ENCODE data around the gene CCDC91.

- TF ChIP-seq KAT7 (CRISPR knock-in tag; IDR thresholded peaks at IDR 0.05; ENCODE audit: borderline replicate concordance) (no peak), SOX15 (CRISPR knock-in tag; IDR thresholded peaks at IDR 0.05) (no peak), CTCF (IDR thresholded peaks at IDR 0.05) (no peak), ATF1 (CRISPR knock-in tag; IDR thresholded peaks at IDR 0.05) (no peak), ZNF416 (CRISPR knock-in tag; IDR thresholded peaks at IDR 0.05) (no peak), ESRRA (CRISPR knock-in tag; IDR thresholded peaks at IDR 0.05; ENCODE audit: borderline replicate concordance) (no peak), ELF4 (CRISPR knock-in tag; IDR thresholded peaks at IDR 0.05; ENCODE audit: low read depth) (no peak)
- TF ChIP-seq, protein P1, sequence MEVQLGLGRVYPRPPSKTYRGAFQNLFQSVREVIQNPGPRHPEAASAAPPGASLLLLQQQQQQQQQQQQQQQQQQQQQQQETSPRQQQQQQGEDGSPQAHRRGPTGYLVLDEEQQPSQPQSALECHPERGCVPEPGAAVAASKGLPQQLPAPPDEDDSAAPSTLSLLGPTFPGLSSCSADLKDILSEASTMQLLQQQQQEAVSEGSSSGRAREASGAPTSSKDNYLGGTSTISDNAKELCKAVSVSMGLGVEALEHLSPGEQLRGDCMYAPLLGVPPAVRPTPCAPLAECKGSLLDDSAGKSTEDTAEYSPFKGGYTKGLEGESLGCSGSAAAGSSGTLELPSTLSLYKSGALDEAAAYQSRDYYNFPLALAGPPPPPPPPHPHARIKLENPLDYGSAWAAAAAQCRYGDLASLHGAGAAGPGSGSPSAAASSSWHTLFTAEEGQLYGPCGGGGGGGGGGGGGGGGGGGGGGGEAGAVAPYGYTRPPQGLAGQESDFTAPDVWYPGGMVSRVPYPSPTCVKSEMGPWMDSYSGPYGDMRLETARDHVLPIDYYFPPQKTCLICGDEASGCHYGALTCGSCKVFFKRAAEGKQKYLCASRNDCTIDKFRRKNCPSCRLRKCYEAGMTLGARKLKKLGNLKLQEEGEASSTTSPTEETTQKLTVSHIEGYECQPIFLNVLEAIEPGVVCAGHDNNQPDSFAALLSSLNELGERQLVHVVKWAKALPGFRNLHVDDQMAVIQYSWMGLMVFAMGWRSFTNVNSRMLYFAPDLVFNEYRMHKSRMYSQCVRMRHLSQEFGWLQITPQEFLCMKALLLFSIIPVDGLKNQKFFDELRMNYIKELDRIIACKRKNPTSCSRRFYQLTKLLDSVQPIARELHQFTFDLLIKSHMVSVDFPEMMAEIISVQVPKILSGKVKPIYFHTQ (CRISPR knock-in tag; IDR thresholded peaks at IDR 0.05) = no peak
- TF ChIP-seq, protein P2, sequence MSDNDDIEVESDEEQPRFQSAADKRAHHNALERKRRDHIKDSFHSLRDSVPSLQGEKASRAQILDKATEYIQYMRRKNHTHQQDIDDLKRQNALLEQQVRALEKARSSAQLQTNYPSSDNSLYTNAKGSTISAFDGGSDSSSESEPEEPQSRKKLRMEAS (CRISPR knock-in tag; IDR thresholded peaks at IDR 0.05) = no peak
- TF ChIP-seq, protein P3, sequence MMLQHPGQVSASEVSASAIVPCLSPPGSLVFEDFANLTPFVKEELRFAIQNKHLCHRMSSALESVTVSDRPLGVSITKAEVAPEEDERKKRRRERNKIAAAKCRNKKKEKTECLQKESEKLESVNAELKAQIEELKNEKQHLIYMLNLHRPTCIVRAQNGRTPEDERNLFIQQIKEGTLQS (CRISPR knock-in tag; conservative IDR thresholded peaks at IDR 0.05) = no peak
- TF ChIP-seq, protein P4, sequence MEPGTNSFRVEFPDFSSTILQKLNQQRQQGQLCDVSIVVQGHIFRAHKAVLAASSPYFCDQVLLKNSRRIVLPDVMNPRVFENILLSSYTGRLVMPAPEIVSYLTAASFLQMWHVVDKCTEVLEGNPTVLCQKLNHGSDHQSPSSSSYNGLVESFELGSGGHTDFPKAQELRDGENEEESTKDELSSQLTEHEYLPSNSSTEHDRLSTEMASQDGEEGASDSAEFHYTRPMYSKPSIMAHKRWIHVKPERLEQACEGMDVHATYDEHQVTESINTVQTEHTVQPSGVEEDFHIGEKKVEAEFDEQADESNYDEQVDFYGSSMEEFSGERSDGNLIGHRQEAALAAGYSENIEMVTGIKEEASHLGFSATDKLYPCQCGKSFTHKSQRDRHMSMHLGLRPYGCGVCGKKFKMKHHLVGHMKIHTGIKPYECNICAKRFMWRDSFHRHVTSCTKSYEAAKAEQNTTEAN (CRISPR knock-in tag; IDR thresholded peaks at IDR 0.05) = no peak
- TF ChIP-seq, protein P5, sequence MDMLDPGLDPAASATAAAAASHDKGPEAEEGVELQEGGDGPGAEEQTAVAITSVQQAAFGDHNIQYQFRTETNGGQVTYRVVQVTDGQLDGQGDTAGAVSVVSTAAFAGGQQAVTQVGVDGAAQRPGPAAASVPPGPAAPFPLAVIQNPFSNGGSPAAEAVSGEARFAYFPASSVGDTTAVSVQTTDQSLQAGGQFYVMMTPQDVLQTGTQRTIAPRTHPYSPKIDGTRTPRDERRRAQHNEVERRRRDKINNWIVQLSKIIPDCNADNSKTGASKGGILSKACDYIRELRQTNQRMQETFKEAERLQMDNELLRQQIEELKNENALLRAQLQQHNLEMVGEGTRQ (CRISPR knock-in tag; IDR thresholded peaks at IDR 0.05) = no peak
Observed at GRCh38 chr12:28173440-28173839, 16.8 kb upstream of the CCDC91 start.
